Measurements from ENCODE around the gene ULK2.

ULK2 gene

DNA sequence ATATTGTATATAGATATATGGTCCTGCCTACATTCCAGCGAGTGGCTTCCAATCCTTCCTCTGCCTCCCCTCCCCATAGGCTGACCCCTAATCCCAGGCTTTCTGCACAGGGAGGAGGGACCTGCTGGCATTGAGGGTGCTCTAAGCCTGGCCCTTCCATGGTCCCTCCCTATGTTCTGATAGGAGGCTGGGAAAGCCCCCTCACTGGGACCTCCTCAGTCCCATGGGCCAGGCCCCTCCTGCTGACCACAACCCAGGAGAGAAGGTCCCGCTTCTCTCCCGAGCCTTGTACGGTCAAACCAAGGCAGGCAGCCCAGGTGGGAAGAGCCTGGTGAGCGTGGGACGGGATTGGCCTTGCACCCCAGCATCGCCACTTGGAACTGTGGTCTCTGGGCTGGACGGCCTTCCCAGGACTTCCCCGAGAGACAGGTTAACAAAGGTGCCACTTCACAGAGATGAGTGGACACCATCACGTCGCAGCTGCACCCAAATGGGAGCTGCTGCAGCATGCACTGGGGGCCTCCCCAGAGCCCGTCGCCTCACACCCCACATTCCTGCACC lies 120.5 kb downstream of the ULK2 start:
- DNase-seq (ENCODE audit: low read depth) = no peak

DNA sequence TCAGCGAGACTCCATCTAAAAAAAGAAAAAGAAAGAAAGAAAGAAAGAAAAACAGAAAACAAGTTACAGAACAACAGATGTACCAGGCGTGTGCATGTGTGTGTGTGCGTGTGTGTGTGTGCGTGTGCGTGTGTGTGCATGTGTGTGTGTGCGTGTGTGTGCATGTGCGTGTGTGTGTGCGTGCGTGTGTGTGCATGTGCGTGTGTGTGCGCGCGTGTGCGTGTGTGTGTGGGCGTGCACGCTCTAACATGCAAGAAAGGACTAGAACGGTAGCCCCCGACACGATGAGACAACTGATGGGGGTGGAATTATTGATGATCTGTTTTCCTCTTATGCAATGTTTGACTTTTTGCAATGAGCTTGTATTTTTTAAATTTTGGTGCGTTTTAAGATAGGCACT lies 121.2 kb downstream of the ULK2 start:
- DNase-seq (ENCODE audit: low read depth) = no peak

DNA sequence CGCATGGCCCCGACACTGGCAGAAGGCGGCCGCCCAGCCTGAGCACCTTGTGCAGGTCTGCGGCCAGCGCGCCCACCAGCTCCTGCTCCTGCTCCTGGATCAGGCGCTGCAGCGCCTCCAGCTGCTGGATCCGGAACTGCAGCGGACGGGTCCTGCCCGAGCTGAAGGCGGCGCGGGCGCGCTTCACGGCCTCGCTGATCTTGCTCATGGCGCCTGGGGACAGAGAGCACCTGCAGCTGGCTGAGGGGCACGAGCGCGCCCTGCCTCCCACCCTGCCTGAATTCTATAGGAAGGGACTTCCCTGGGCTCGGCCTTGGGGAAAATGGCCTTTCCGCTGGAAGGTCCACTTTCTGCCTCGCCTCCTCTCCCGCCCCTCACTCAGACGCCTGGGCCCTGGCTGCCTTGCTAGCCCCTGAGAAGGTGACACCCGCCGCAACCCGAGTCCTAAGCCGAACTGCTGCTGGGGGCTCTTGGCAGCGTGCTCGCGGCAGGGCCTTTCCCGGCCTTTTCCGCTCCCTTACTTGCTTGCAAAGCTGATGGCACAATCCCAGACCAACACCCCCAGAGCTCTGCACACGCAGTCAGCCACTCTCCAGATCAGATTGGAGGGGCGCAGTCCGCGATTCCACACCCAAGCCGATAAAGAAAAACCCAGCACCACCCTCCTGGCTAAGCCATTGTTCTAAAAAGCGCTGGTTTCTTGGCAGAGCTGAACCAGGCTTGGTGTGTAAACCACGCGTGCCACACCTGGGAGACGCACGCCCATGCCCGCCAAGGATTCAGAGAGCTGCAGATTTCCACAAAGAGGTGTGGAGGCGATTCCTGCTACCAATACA lies 122.6 kb downstream of the ULK2 start:
- peak; percentile 78 for DNase-seq (ENCODE audit: low read depth)

DNA sequence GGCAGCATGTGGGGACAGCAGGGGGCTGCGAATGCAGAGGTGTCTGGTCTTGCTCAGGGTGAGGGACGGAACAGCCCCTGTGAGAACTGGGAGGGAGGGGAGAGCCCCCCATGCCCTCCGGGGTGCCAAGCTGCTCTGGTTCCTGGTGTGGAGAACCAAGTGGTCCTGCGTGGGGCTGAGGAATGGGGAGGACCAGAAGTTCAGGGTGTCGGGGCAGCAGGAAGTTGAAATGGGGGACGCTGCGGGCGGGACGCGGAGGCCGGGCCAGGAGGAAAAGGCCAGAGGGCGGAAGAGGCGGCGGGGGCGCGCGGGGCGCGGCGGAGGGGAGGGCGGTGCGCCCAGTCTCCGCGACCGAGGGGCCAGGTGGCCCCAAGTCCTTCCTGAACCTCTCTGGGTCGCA lies 123.2 kb downstream of the ULK2 start:
- peak; percentile 52 for DNase-seq (ENCODE audit: low read depth)

DNA sequence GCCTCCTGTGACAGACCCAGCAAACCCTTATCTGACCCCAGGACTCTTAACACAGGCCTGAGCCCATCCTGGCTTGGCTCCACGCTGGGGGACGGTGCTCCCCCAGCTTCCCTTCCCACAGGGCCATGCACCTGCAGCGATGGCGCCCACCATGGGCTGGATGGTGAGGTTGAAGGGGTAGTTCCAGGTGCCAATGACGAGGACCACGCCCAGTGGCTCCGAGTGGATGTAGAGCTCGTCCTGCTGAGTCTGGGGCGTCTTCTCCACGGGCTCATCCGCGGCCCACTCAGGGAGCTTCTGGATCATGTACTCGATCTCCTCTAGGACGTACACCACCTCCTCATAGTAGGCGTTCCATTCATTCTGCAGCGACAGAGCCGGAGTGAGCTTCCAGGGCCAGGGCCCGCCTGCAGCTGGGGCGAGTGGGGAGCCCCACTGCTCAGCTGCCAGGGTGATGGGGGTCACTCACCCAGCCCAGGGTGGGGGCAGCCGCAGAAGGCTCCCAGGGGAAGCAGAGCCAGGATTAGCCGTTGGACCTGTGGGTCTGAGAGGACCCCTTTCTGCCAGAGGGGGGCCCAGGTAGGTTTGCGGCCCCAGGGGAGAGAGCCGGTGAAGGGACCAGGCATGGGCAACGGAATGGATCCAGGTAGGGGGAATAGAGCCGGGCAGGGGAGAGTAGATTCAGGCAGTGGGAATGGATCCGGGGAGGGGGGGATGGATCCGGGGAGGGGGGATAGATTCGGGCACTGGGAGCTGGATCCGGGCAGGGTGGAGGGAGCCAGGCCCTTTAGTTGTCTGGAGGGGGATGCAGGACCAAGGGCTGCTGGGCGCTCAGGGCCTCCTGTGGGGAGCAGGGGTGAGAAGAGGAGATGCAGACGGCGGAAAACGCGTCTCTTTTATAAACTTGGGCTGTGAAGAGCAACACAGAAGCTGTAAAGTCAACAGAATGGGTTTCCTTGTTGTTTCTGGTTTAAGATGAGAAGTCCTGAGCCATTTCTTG lies 124.3 kb downstream of the ULK2 start:
- DNase-seq (ENCODE audit: low read depth) = no peak

DNA sequence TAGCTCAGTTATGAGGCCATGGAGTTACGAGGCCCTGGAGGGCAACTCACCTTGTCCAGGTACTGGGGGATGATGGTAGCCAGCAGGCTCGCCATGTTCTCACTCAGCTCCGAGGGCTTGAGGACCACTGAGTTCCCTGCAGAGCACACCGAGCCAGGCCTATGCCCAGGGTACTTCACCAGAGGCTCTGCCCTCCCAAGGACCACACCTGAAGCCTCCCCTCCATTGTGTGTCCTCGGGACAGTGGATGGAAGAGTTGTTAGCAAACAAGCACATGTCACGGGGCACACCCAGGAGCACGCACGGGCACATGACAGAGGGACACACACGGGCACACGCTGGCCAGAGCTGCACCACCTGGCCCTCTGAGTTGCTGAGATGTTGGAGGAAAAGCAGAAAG lies 125.2 kb downstream of the ULK2 start:
- no peak for DNase-seq (ENCODE audit: low read depth)

DNA sequence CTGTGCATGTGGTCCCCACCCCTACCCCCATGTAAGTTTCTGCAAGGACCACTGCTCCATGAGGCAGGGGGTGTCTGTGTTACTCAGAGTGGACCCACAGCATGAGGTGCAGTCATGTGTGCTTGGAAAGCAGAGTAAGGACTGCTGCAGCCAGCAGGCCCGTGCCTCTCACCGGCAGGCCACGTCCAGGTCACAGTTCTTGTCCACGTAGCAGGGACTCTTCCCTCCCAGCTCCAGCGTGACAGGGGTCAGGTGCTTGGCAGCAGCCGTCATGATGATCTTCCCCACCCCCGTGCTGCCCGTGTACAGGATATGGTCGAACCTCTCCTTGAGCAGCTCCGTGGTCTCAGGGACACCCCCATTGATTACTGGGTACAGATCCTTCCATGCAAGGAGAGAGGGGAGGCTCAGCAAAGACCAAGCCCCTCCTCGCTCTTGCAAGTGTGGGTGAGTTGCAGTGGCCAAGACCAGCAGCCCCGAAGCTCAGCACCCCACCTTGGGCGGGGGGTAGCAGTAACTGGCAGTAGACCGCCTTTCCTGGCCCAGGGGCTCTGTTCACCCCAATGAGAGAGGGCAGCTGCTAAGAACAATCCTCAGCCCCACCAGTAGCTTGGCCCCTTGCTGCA lies 125.8 kb downstream of the ULK2 start:
- DNase-seq (ENCODE audit: low read depth) = no peak

DNA sequence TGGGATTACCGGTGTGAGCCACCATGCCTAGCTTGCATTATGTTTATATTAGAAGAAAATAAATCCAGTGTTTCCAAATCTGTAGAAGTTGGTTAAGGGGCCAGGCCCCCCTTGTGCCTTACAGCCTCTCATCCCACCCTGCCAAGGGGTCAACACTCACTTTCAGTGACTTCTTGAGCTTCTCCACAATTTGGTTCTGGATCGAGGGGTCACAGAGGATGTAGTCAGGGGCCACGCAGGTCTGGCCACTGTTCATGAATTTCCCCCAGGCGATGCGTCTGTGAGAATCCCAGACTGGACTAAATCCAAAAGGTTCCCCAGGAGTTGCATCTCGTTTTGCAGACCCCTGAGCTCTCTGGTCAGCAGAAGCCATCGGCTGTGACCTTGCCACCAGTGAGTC lies 126.8 kb downstream of the ULK2 start:
- no peak for DNase-seq (ENCODE audit: low read depth)

DNA sequence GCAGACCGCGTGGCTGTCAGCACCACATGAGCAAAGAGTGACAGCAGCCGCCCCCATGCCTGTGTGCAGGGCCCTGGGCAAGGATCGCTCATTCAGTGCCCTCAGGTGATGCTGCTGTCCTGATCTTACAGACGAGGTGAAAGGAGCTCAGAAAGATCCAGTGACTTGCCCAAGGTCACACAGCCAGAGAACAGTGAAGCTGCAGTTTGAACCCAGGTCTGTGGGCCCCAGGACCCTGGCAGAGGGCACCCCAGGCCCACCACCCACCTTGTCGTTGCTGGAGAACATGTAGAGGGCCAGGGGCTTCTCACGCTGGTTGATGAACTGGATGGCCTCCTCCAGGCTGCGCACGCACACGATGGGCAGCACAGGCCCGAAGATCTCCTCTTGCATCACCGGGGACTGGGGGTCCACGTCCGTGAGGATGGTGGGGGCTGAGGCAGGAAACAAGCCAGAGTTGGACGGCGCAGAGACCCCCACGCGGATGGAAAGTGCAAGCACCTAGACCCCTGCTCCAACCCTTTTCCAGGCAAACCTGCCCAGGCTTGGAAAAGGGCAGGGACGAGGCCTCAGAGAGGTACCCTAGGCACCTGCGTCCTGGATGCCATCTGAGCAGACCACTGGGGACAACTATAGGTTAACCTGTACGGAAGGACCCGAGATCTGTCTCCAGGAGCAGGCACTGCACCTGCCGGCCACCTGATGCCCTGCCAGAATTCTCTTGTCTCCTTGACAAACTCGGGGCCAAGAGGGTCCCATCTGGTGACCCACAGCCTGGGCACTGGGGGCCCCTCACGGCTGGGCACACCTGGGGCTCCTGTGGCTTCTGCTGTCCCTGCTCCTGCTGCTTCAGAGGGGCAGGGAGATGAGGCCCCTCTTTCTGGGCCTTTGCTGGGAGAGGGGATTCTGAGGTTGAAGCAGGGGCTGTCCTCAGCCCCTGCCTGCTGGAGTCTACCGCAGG lies 128.2 kb downstream of the ULK2 start:
- no peak for DNase-seq (ENCODE audit: low read depth)

DNA sequence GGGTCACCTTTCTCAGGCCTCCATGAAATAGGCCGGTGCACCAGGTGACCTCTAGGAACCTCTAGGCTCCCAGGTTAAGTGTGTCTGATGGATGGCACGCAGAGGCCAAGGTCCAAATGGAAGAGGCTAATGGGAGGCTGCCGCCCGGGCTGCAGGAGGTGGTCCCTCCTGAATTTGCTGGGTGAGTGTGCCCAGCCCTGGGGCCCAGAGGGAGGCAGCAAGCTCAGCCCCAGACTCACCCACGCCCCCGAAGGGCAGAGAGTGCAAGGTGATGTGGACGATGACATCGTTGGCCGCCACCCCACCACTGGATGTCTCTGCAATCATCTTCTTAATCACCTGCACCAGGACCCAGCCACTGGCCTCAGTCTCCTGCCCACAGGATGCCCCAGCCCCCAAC lies 129.0 kb downstream of the ULK2 start:
- DNase-seq (ENCODE audit: low read depth) = no peak

DNA sequence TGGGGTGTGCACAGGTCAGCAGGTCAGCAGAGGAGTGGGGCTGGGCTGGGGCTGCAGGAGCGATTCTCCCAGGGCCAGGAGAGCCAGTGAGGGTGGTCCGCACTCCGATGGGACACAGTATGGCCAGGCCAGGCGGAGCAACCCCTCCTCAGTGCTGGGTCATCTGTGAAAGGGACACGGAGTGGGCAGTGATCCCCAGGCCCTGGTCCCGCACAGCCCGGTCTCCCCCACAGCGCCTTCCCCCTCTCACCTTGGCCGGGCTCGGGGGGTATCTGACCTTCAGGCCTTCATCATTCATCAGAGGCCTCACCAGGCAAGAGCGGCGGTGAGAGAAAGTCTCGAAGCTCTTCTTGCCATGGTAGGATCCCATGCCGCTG lies 129.7 kb downstream of the ULK2 start:
- no peak for DNase-seq (ENCODE audit: low read depth)

DNA sequence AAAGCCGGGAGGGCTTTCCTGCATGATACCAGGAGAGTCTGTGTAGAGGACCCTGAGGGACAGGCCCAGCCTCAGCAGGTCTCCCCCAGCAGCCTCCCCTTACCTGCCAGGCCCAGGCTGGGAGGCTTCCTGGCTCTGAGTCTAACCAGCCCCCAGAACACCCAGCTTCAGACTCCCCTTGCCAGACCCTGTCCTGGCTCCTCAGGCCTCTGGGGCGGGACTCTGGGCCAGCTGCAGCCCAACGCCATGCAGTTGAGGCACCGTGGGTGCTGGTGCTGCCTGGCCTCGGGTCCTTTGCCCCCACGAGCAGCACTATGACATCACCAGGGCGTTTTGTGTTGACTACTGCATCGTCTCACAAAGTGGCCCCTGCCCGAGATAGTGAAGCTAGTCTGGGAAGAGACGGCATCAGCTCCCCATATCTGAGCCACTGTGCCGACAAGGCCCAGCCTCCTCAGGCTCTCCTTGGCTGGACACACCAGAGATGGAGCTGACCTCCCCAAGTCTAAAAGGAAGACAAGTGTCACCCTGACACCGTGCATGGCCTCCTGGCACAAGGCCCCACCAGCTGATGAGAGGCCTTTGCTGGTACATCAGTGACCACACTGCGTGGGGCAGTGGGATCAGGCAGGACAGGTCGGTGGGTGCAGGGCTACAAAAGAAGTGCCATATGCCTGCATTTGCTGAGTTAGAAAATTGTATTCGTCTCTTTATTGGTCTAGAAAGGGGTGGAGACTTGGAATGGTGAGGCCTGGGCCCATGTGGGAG lies 130.2 kb downstream of the ULK2 start:
- no peak for DNase-seq (ENCODE audit: low read depth)

DNA sequence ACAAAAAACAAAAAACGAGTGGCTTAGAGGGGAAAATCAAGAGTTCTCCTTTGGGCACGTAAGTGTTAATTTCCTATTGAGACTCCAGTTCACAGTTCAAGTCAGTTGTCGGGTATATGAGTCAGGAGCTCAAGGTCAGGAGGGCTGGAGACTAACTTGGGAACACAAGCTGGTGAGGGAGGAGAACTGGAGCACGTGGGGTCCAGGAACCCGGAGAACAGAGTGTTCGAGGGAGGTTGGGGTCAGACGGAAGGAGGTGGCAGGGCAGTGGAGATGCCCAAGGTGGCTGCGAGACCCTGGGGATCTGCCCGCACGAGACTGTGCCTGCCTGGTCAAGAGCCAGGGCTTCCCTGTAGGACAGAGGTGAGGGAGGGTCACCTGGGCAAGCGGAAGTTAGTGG lies 131.7 kb downstream of the ULK2 start:
- no peak for DNase-seq (ENCODE audit: low read depth)

DNA sequence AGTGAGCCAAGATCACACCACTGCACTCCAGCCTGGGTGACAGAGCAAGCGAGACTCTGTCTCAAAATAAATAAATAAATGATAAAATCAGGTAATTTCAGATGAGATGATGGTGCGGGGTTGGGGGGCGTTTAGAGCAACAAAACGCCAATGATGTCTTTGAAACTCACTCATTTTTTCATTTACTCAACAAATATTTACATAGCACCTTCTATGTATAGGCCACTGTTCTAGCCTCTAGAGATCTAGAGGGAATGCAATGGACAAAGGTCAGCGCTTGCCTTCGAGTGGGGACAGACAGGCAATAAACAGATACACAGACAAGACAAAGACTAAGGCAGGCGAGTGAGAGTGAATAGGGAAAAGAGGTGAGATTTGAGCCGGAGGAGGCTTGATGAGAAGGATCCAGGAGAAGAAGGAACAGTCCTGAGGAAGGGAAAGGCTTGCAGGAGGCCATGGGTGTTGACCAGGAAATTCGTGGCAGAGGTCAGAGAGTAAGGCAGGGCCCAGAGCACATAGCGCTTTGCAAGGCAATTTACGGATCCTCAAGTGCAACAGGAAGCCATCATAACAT lies 133.7 kb downstream of the ULK2 start:
- no peak for DNase-seq (ENCODE audit: low read depth)

DNA sequence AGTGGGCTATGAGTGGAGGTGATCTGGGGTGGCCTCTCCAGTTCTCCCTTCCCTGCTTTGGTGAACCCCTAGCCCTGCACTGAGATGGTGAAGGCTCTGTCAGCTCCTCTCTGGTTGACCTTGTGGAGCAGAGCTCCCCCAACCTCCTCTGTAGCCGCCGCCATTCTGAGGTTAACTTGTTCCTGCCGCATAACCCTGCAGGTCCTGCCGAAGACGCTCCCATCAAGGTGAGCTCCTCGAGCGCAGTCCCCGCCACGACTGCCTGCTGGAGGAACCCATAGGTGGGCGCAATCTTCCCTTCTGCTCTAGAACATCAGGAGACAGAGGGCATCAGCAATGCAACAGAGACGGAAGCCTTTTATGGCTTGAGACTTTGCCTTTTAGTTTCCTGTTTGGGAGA lies 136.1 kb downstream of the ULK2 start:
- no peak for DNase-seq (ENCODE audit: low read depth)

DNA sequence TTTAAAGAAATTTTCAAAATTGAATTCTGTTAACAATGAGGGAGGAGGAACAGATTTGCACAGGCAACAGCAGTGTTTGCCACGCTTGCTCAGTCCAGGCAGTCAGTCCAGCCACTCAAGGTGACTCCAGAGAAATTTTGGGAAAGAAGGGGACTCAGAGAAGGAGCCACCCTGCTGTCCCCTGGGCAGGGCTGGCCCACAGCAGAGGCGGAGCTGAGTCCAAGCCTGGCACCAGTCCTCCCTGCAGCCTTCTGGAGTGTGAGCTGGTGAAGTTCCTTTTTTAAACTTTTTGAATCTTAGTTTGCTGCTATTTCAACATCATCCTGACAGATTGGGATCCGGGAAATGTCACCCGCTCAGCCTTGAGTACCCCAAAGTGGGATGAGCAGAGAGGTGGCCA lies 136.9 kb downstream of the ULK2 start:
- no peak for DNase-seq (ENCODE audit: low read depth)

DNA sequence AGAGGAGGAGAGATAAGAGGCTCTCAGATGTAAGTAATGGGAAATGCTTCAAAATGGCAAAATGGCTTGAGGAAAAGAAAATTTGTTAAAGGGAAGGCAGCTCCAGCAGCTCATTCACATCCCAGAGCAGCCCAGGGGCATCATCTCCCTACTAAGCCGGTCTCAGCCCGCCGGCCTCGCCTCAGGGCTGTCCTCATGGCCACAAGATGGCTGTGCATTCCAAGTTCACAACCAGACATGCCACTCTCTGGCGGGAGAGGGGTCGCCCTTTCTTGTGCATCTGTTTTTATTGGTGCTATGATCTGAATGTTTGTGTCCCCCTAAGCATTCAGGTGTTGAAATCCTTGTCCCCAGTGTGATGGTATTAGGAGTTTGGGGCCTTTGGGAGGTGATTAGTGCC lies 137.8 kb downstream of the ULK2 start:
- DNase-seq (ENCODE audit: low read depth) = no peak

DNA sequence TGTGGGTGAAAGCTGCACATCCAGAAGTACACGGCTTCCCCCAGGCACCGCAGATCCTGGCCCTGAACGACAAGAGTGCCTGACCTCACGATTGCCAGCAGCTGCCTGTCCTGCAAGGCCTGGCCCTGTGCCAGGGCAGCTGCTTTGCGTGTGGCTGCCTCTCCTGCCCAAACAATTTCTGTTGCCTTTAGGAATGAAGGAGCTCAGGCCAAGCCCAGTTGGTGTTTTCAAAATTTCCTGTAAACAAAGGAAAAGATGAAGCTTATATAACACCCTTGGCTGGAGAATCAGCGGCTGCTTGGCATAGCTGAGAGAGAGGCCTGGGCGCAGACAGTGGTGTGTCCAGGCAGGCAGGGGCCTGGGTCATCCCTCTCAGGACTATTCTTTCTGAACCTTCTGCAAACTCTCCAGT lies 139.6 kb downstream of the ULK2 start:
- DNase-seq (ENCODE audit: low read depth) = no peak

DNA sequence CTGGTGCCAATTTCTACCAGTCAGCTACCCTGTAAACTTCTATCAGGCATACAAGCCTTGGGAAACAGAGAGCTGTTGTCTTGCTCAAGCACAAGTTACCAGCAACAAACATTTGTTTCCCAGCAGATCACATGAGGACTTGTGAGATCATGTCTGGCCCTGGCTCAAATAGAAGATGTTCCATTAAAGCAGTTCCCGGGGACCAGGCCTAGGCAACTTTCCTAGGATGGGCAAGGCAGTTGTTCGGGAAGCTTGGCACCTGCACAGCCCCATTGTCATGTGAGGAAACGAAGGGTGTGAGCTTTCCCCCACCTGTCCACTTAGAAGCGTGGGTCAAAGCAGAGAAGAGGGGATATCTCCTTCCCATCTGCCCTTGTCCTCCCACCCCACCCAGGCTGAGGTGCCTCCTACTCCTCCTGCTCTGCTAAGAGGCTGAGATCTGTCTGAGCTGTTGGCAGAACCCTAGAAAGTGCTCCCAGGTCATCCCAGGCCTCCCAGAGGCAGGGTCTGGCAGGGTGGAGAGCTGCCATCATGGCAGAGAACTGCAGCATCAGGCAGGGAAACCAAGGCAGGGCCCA lies 140.1 kb downstream of the ULK2 start:
- DNase-seq (ENCODE audit: low read depth) = no peak
